ENCODE data around the gene ADAMTS2.

- TF ChIP-seq POLR2AphosphoS5 (IDR thresholded peaks at IDR 0.05; ENCODE audit: low read depth, low read length) (no peak), POLR2A (IDR thresholded peaks at IDR 0.05; ENCODE audit: control extremely low read depth in 1 of 2, low read depth in 2 of 2, low read length in 2 of 2) (no peak)
- TF ChIP-seq, protein P1, sequence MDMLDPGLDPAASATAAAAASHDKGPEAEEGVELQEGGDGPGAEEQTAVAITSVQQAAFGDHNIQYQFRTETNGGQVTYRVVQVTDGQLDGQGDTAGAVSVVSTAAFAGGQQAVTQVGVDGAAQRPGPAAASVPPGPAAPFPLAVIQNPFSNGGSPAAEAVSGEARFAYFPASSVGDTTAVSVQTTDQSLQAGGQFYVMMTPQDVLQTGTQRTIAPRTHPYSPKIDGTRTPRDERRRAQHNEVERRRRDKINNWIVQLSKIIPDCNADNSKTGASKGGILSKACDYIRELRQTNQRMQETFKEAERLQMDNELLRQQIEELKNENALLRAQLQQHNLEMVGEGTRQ (IDR thresholded peaks at IDR 0.05; ENCODE audit: low read length), result no peak
Measured at GRCh38 chr5:179215576-179215975, 129.7 kb downstream of the ADAMTS2 start.
